ENCODE data around the gene SLC5A5. TPM values are rescaled to one million over a fixed set of nuclear protein-coding genes. Genes with fewer than 3 reads are reported as not detected.
A peak's percentile ranks its signal among the peaks of the same experiment; 100 is the strongest.

Gene SLC5A5
- polyA plus RNA-seq (ENCODE audit: insufficient read length in 3 of 3), result not detected

GRCh38 chr19:17871878-17872250 lies at the start of gene SLC5A5:
Gene SLC5A5, plus strand, starts transcription at chr19:17871945. Its CDS starts 375 bp downstream, at chr19:17872320.
- DNase-seq (ENCODE audit: low read depth in 3 of 3, low spot score in 2 of 3), result no peak

GRCh38 chr19:17824339-17824738 lies 47.4 kb upstream of the SLC5A5 start:
- DNase-seq (ENCODE audit: low read depth in 3 of 3, low spot score in 2 of 3), result no peak

GRCh38 chr19:17826508-17827056 lies 45.2 kb upstream of the SLC5A5 start:
- no peak for DNase-seq (ENCODE audit: low read depth in 3 of 3, low spot score in 2 of 3)

- DNase-seq (ENCODE audit: low read depth in 3 of 3, low spot score in 2 of 3), result peak in 1 of 3 donors; percentile 16
Measured at GRCh38 chr19:17829855-17830566, 41.7 kb upstream of the SLC5A5 start.

- peak in 1 of 3 donors; percentile 21 for DNase-seq (ENCODE audit: low read depth in 3 of 3, low spot score in 2 of 3)
Measured at GRCh38 chr19:17830567-17831418, 41.0 kb upstream of the SLC5A5 start.

GRCh38 chr19:17831419-17831888 lies 40.3 kb upstream of the SLC5A5 start:
- DNase-seq (ENCODE audit: low read depth in 3 of 3, low spot score in 2 of 3), result no peak

- DNase-seq (ENCODE audit: low read depth in 3 of 3, low spot score in 2 of 3), result no peak
Measured at GRCh38 chr19:17832443-17833208, 39.1 kb upstream of the SLC5A5 start.

- no peak for DNase-seq (ENCODE audit: low read depth in 3 of 3, low spot score in 2 of 3)
Measured at GRCh38 chr19:17834350-17835181, 37.2 kb upstream of the SLC5A5 start.

GRCh38 chr19:17835182-17836006 lies 36.4 kb upstream of the SLC5A5 start:
- DNase-seq (ENCODE audit: low read depth in 3 of 3, low spot score in 2 of 3), result no peak

GRCh38 chr19:17836530-17836929 lies 35.2 kb upstream of the SLC5A5 start:
- DNase-seq (ENCODE audit: low read depth in 3 of 3, low spot score in 2 of 3), result no peak

- no peak for DNase-seq (ENCODE audit: low read depth in 3 of 3, low spot score in 2 of 3)
Measured at GRCh38 chr19:17837972-17838371, 33.8 kb upstream of the SLC5A5 start.

GRCh38 chr19:17840019-17840418 lies 31.7 kb upstream of the SLC5A5 start:
- no peak for DNase-seq (ENCODE audit: low read depth in 3 of 3, low spot score in 2 of 3)

GRCh38 chr19:17841371-17841809 lies 30.4 kb upstream of the SLC5A5 start:
- DNase-seq (ENCODE audit: low read depth in 3 of 3, low spot score in 2 of 3), result no peak

GRCh38 chr19:17841810-17842662 lies 29.7 kb upstream of the SLC5A5 start:
- DNase-seq (ENCODE audit: low read depth in 3 of 3, low spot score in 2 of 3), result peak in 1 of 3 donors; percentile 79

- DNase-seq (ENCODE audit: low read depth in 3 of 3, low spot score in 2 of 3), result no peak
Measured at GRCh38 chr19:17842663-17843291, 29.0 kb upstream of the SLC5A5 start.

GRCh38 chr19:17843292-17843827 lies 28.4 kb upstream of the SLC5A5 start:
- no peak for DNase-seq (ENCODE audit: low read depth in 3 of 3, low spot score in 2 of 3)

GRCh38 chr19:17843908-17844490 lies 27.7 kb upstream of the SLC5A5 start:
- DNase-seq (ENCODE audit: low read depth in 3 of 3, low spot score in 2 of 3), result no peak
